DND-41 (cell line): Measurements from ENCODE around the gene AMN1.
"Not testable (repeated sequence)": the region's sequence is repeated elsewhere in the genome, so short reads cannot be mapped to it uniquely, and the experiment has no call there.

ENCODE experiments used
- ATAC-seq: fragments of 200-7000 bp; cut with Tn5 transposase; 3 replicates; pipeline ENCODE4 v1.9.1; 2021; ENCODE audit warnings: low read depth; ENCODE audit not compliant: insufficient read depth
- DNase-seq: peaks from one replicate; pipeline ENCODE4 v3.0.0-alpha.2; 2020
- H2AFZ ChIP-seq: 2 replicates; pipeline ENCODE4 v1.6.0; 2012; ENCODE audit warnings: low read depth, low read length
- H3K27ac ChIP-seq: 2 replicates; pipeline ENCODE4 v1.5.1; 2012; ENCODE audit warnings: low read length, inconsistent platforms
- H3K27me3 ChIP-seq: fragments of 200-600 bp; sonication (generic); 2 replicates; pipeline ENCODE4 v1.6.0; 2012; ENCODE audit warnings: low read length, mild to moderate bottlenecking, inconsistent platforms; ENCODE audit not compliant: insufficient read depth, poor library complexity
- H3K36me3 ChIP-seq: 2 replicates; pipeline ENCODE4 v1.5.1; 2012; ENCODE audit warnings: low read length, inconsistent platforms; ENCODE audit not compliant: insufficient read depth
- H3K4me1 ChIP-seq: 2 replicates; pipeline ENCODE4 v1.5.1; 2012; ENCODE audit warnings: mild to moderate bottlenecking, low read length; ENCODE audit not compliant: insufficient read depth
- H3K4me2 ChIP-seq: 2 replicates; pipeline ENCODE4 v1.6.0; 2012; ENCODE audit warnings: mild to moderate bottlenecking, moderate library complexity, low read length, inconsistent platforms; ENCODE audit not compliant: insufficient read depth
- H3K4me3 ChIP-seq, 2 experiments: fragments of 200-600 bp in 1 of 2; shearing (Covaris generic) in 1 of 2; 2 replicates each; pipeline ENCODE4 v1.5.1; 2012 to 2016; ENCODE audit warnings: inconsistent platforms in 2 of 2, low read length in 2 of 2, mild to moderate bottlenecking in 2 of 2, low read depth in 1 of 2, moderate library complexity in 1 of 2
- H3K79me2 ChIP-seq: 2 replicates; pipeline ENCODE4 v1.6.0; 2012; ENCODE audit warnings: low read length, inconsistent platforms; ENCODE audit not compliant: insufficient read depth
- H3K9ac ChIP-seq: 2 replicates; pipeline ENCODE4 v1.6.0; 2012; ENCODE audit warnings: low read depth, mild to moderate bottlenecking, inconsistent platforms, low read length, moderate library complexity
- H3K9me3 ChIP-seq: 2 replicates; pipeline ENCODE4 v1.5.1; 2012; ENCODE audit warnings: low read length, moderate library complexity, mild to moderate bottlenecking, inconsistent platforms; ENCODE audit not compliant: insufficient read depth, severe bottlenecking
- H4K20me1 ChIP-seq: 2 replicates; pipeline ENCODE4 v1.6.0; 2012; ENCODE audit warnings: low read length; ENCODE audit not compliant: insufficient read depth
- CTCF ChIP-seq: IDR thresholded peaks from 2 replicates; pipeline ENCODE4 v1.5.1; 2012; ENCODE audit warnings: borderline replicate concordance, low read length, moderate library complexity, mild to moderate bottlenecking; ENCODE audit not compliant: poor library complexity, severe bottlenecking; ENCODE audit errors: extremely low read depth
- EZH2 ChIP-seq: IDR thresholded peaks from 3 replicates; pipeline ENCODE4 v1.6.1; 2012; ENCODE audit warnings: borderline replicate concordance, low read depth, mild to moderate bottlenecking, moderate library complexity, low read length, inconsistent platforms; ENCODE audit not compliant: severe bottlenecking

The AMN1 gene

GRCh38 chr12:31710021-31710818 is 18.6 kb downstream of the AMN1 start:
- no peak overlapping the region for H3K9ac ChIP-seq
- ATAC-seq = no peak

GRCh38 chr12:31708118-31708517 is 20.7 kb downstream of the AMN1 start:
- H3K4me1 ChIP-seq, H3K79me2 ChIP-seq, H4K20me1 ChIP-seq, H3K36me3 ChIP-seq, H3K9me3 ChIP-seq, H3K4me3 ChIP-seq, H2AFZ ChIP-seq, H3K4me2 ChIP-seq, H3K9ac ChIP-seq, ATAC-seq, H3K27me3 ChIP-seq, H3K27ac ChIP-seq: not testable (repeated sequence)
- DNase-seq = peak; percentile 40

More at GRCh38 chr12:31710021-31710818, 18.6 kb downstream of the AMN1 start:
- Histone ChIP-seq H3K27ac (no peak overlapping the region), H3K9me3 (peaks cover 6% of the 10 kb centered on the region), H3K4me3 (no peak overlapping the region), H3K4me2 (no peak overlapping the region), H3K27me3 (no peaks in the 10 kb centered on the region), H3K4me1 (no peaks in the 10 kb centered on the region), H2AFZ (no peak overlapping the region), H3K79me2 (no peaks in the 10 kb centered on the region), H4K20me1 (no peaks in the 10 kb centered on the region), H3K36me3 (peaks cover 7% of the 10 kb centered on the region; the same call in 1 of the 2 replicates)
- no peak for TF ChIP-seq CTCF
- TF ChIP-seq EZH2 = no peak
- no peak for DNase-seq

GRCh38 chr12:31705621-31706020 is 23.2 kb downstream of the AMN1 start:
- Histone ChIP-seq H2AFZ (no peak overlapping the region), H3K4me3 (no peak overlapping the region), H3K27ac (no peak overlapping the region), H4K20me1 (no peaks in the 10 kb centered on the region), H3K27me3 (no peaks in the 10 kb centered on the region), H3K4me2 (no peak overlapping the region), H3K36me3 (peaks cover 7% of the 10 kb centered on the region; the same call in 1 of the 2 replicates), H3K9me3 (peaks cover 2% of the 10 kb centered on the region), H3K4me1 (no peaks in the 10 kb centered on the region), H3K79me2 (no peaks in the 10 kb centered on the region), H3K9ac (no peak overlapping the region)
- no peak for DNase-seq
- peak; percentile 40; the same call in 1 of the 3 replicates for ATAC-seq
- TF ChIP-seq EZH2 = no peak
- TF ChIP-seq CTCF = no peak

- Histone ChIP-seq H3K4me2 (no peak overlapping the region), H3K79me2 (no peaks in the 10 kb centered on the region), H3K36me3 (peaks cover 12% of the 10 kb centered on the region; the same call in 1 of the 2 replicates), H2AFZ (no peak overlapping the region), H3K9ac (no peak overlapping the region), H3K4me1 (no peaks in the 10 kb centered on the region), H3K27me3 (no peaks in the 10 kb centered on the region), H4K20me1 (no peaks in the 10 kb centered on the region), H3K4me3 (no peak overlapping the region), H3K27ac (no peak overlapping the region), H3K9me3 (no peaks in the 10 kb centered on the region)
- ATAC-seq = no peak
- TF ChIP-seq CTCF (peak; percentile 11), EZH2 (no peak)
- DNase-seq = no peak
Observed at GRCh38 chr12:31702047-31702446, 26.8 kb downstream of the AMN1 start.

GRCh38 chr12:31689921-31690320 is 38.9 kb downstream of the AMN1 start:
- not testable (repeated sequence) for H3K36me3 ChIP-seq, DNase-seq, H3K27ac ChIP-seq, H4K20me1 ChIP-seq, H3K9ac ChIP-seq, H3K27me3 ChIP-seq, H3K4me2 ChIP-seq, H2AFZ ChIP-seq, H3K9me3 ChIP-seq, ATAC-seq, H3K79me2 ChIP-seq, H3K4me3 ChIP-seq
- H3K4me1 ChIP-seq = peaks cover 14% of the 10 kb centered on the region
